ENCODE data around the gene IL37.

- TF ChIP-seq EZH2 (IDR thresholded peaks at IDR 0.05; ENCODE audit: borderline replicate concordance, insufficient read depth, low read length, poor library complexity, severe bottlenecking) (no peak), EP300 (conservative IDR thresholded peaks at IDR 0.05; ENCODE audit: poor library complexity, severe bottlenecking) (no peak), CTCF (IDR thresholded peaks at IDR 0.05; ENCODE audit: poor library complexity, severe bottlenecking) (no peak), POLR2AphosphoS5 (IDR thresholded peaks at IDR 0.05) (no peak), TAF1 (IDR thresholded peaks at IDR 0.05; ENCODE audit: low read depth) (no peak)
Measured at GRCh38 chr2:112918256-112918655, 7.3 kb downstream of the IL37 start.

Measured in neural cell (in vitro differentiated cells).